Astrocyte (in vitro differentiated cells and primary cell): ENCODE measurements around the gene NABP1.

Experiments used
- EZH2 ChIP-seq: IDR thresholded peaks from 2 replicates; pipeline ENCODE4 v1.6.1; 2012; ENCODE audit warnings: mild to moderate bottlenecking, low read length, inconsistent platforms; ENCODE audit not compliant: insufficient read depth
- TF ChIP-seq, protein P1 (sequence below): IDR thresholded peaks from 2 replicates; pipeline ENCODE4 v1.5.1; 2011; ENCODE audit warnings: low read depth, mild to moderate bottlenecking, inconsistent platforms, low read length, moderate library complexity; ENCODE audit not compliant: insufficient read depth

DNA sequence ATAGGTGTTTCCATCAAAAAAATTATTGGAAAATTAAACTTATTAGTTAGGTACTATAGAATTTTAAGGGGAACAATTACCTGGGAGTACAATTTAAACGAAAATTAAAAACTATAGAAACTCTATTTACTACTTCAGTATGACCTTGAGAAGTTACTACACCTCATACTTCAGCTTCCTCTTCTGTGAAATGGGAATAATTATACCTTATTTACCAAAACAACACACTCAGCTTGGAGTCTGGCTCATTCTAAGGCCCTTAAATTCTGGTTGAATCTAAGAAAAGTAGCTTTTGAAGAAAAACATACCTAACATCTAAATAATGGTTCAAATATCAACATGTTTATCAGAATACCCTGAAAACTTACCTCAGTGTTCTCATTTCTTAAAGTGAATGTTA, 2.7 kb downstream of the NABP1 start:
- TF ChIP-seq, protein P1, sequence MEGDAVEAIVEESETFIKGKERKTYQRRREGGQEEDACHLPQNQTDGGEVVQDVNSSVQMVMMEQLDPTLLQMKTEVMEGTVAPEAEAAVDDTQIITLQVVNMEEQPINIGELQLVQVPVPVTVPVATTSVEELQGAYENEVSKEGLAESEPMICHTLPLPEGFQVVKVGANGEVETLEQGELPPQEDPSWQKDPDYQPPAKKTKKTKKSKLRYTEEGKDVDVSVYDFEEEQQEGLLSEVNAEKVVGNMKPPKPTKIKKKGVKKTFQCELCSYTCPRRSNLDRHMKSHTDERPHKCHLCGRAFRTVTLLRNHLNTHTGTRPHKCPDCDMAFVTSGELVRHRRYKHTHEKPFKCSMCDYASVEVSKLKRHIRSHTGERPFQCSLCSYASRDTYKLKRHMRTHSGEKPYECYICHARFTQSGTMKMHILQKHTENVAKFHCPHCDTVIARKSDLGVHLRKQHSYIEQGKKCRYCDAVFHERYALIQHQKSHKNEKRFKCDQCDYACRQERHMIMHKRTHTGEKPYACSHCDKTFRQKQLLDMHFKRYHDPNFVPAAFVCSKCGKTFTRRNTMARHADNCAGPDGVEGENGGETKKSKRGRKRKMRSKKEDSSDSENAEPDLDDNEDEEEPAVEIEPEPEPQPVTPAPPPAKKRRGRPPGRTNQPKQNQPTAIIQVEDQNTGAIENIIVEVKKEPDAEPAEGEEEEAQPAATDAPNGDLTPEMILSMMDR, result no peak
- no peak for TF ChIP-seq EZH2
